Inflammatory macrophage treated with lipopolysaccharide for 1 hour (primary cell): Measurements from ENCODE around the gene DENND2A.
"Not testable (repeated sequence)": the region's sequence is repeated elsewhere in the genome, so short reads cannot be mapped to it uniquely, and the experiment has no call there.

Experiments used
- DNase-seq, 2 donors: peaks; one replicate each; pipeline ENCODE4 v3.0.0-alpha.2; 2020 to 2022

The DENND2A gene

DNA sequence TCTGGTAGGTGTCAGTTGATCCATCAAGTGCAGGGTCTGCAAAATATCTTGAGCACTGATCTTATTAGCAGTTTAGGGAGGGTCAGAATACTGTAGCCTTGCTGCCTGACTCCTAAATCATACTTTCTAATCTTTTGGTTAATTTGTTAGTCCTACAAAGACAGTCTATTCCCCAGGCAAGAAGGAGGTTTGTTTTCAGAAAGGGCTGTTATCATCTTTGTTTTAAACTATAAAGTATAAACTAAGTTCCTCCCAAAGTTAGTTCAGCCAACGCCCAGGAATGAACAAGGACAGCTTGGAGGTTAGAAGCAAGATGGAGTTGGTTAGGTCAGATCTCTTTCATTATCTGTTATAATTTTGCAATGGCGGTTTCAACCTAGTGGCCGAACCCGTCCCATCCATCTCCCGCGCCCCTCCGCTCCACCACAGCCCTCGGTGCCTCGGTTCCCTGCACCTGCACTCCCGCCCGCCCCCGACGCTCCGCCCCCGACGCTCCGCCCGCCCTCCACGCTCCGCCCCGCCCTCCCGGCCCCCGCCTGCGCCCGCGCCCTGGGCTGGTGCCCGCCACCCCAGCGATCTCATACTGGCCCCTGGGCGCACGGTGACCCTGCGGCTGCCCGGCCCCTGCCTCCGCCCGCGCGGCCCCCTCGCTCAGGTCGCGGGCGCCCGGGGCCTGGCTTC lies 31.9 kb upstream of the DENND2A start, which contains the start of gene ADCK2:
ADCK2 (plus strand) TSS at position 564 of the 681 bp plus-strand sequence. CDS start 386 bp downstream, outside the sequence.
- peak in 1 of 2 donors; percentile 33 for DNase-seq

DNA sequence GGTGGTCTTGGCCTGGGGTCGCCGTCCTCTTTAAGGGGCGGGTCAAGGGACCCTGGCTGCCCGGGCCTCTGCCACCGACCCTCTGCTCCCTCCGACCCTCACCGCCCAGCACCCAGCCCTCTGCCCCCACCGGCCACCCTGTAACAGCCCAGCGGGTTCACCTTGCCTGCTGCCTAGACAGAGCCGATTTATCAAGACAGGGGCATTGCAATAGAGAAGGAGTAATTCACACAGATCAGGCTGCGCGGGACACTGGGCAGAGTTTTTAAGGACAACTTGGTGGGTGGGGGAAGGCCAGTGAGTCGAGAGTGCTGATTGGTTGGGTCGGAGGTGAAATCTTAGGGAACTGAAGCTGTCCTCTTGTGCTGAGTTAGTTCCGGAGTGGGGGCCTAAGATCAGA lies 31.4 kb upstream of the DENND2A start:
- DNase-seq, result peak; percentile 50 to 82

DNA sequence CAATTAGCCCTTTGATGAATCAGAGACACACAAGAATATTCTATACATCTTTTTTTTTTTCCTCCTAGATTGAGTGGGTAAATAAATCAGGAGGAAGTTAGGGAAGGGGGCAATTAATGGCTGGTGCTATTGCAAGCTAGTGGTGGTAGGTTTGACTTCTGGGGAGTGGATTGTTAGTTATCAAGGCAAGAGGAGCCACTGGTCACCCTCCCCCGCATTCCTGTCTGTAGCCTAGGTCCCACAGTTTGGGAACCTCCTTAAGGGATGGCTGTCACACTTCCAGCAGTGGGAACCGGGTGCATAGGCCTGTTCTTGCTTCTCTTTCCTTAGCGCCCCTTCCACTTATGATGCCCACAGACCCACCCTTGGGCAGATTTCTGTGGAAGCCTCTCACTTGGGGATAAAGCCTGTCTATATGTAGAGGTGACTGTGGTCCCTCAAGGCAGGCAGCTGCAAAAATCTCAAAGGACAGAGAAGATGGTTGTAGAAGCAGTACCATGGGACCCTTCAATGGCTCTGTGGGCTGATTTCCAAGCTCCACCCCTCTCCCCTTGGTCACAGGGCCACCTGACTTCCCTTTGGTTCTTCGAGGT lies 29.8 kb upstream of the DENND2A start:
- no peak for DNase-seq

- not testable (repeated sequence) for DNase-seq
Observed at GRCh38 chr7:140669862-140670261, 29.2 kb upstream of the DENND2A start.

GRCh38 chr7:140669352-140669751 lies 28.7 kb upstream of the DENND2A start:
- no peak for DNase-seq

DNA sequence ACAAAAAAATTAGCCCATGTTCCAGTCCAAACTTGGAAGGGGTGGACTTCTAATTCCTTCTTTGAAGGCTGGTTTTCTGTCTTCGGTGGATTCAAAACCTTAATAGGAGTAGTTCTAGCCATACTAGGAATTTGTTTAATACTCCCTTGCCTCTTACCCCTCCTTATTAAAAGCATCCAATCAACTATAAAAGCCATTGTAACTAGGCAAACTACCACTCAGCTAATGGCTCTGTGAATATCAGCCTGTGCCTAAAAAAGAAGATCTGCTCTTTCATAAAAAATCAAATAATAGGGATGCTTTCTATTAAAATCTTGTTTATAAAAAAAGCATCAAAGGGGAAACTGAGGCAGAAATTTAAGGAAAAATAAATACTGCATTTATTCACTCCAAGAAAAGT lies 28.0 kb upstream of the DENND2A start:
- DNase-seq, result no peak

GRCh38 chr7:140667476-140667875 lies 26.9 kb upstream of the DENND2A start:
- DNase-seq, result no peak

- not testable (repeated sequence) for DNase-seq
Observed at GRCh38 chr7:140662938-140663337, 22.3 kb upstream of the DENND2A start.

DNA sequence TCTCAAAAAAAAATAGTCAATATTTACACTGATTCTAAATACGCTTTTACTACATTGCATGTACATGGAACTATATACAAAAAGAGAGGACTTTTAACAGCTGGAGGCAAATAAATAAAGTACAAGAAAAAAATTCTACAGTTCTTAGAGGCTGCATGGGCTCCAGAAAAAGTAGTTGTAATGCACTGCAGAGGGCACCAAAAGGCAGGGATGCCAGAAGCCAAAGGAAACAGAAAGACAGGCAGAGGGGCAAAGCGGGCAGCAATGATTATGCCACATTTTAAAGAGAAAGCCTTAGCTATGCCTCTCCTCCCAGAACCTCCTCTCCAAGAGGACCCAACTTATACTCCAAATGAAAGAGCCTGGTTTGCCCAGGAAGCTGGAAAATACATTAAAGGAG lies 20.5 kb upstream of the DENND2A start:
- DNase-seq, result no peak

- no peak for DNase-seq
Observed at GRCh38 chr7:140659856-140660255, 19.2 kb upstream of the DENND2A start.

DNA sequence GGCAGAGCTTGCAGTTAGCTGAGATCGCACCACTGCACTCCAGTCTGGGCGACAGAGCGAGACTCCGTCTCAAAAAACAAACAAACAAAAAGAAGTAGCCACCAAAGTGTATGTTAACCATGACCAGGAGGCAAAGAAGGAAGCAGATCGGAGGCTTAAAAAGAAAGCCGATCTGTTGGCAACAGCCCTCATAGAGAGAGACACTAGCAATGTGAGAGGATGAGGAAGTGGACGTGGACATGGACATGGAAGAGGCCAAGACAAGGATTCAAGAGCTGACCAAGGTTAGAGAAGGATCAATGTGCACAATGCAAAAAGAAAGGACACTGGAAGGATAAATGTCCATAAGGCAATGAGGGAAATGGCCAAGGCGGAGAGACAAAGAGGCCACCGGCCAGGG lies 17.3 kb upstream of the DENND2A start:
- DNase-seq, result no peak

DNA sequence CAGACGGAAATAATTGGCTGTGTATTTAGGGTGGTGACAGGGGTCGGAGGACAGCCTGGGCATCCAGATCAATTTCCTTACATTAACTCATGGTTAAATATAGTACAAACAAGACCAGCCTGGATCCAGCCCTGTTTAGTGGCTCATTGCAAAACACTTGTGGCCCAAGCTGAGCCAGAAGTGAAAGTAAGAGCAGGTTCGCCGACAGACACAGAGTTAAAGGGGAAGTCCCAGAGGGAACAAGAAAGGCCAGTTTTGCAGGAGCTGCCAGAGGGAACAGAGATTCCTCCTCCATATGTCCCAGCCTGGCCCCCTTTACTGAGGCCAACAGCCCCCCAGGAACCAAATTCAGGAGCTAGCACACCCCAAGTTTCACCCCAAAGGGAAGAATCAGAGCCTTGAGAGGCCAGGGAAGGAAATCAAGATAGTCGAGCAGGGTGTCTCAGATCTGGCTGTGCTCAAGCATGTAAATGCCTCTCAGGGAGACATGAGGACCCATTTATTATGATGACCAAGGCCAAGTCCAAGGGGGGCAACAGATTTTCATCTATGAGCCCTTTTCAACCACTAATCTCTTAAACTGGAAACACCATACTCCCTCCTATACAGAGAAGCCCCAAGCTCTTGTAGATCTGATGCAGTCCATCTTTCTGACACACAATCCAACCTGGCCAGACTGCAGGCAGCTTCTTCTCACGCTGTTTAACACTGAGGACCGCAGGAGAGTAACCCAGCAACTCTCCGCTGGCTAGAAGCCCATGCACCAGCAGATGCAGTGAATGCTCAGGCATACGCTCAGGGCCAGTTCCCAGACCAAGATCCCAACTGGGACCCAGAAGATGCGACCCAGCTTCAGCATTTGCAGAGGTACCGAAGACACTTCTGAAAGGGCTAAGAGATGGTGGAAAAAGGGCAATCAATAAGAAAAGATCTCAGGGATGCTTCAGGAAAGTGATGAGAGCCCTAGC lies 16.2 kb upstream of the DENND2A start:
- DNase-seq, result peak; percentile 88 to 89

DNA sequence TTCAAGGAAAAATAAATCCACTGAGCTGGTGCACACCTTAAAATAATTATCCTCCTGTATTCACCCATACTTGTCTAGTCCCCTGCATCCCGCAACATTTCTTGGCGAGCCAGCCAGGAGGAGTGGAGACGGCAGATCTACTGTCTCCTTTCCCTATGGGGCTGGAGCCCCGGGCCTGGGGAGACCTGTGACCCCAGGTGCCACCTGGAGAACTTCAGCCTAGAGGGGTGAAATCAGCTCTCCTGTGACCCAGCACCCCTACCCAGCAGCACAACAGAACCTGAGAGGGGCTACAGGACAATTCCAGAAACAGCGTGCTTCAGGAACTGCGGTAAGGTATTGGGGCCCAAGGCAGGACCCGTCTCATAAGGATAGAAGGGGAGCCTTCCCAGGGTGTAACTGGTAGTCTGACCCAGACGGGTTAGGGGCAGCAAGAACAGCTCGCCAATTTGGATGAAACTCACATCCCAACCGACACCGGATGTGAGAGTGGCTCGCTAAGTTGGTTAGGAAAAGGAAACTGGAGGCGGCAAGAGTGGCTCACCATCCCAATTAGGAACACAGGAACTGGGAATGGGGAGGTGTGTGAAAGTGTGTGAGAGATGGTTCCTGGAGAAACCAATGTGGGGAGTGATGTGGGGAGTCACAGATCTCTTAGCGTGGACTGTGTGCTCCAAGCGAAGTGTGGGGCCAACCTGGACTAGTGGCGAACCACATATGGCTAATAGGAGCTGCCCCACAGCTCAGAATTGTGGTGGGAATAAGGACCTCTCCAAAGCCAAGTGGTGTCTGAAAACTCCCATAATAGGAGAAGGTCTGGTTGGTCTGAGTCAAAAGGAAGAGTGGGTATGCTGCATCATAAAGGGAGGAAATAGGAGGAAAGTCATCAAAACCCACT lies 15.1 kb upstream of the DENND2A start:
- no peak for DNase-seq

DNA sequence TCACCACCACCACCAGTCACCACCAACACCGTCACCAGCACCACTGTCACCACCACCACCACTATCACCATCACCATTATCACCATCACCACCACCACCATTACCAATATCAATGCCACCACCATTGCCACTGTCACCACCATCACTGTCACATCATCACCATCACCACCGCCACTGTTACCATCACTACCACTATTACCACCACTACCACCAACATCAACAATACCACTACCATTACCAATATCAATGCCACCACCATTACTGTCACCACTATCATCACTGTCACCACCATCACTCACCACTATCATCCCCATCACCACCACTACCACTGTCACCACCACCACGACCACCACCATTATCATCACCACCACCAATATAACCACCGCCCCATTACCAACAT lies 14.0 kb upstream of the DENND2A start:
- no peak for DNase-seq

DNA sequence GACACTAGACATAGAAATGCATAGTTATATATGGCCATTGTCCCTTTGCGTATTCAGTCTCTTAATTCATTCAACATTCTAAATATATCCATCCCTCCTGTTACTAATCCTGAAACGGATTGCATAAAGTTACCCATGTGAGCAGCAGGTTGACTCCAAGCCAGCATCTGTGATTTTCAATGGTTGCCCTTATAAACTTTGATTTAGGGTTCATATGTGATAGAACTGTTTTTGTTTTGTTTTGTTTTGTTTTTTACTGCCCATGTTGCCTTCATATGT lies 13.4 kb upstream of the DENND2A start:
- DNase-seq, result no peak

- peak; percentile 42 to 78 for DNase-seq
Observed at GRCh38 chr7:140653319-140654108, 12.9 kb upstream of the DENND2A start.

DNA sequence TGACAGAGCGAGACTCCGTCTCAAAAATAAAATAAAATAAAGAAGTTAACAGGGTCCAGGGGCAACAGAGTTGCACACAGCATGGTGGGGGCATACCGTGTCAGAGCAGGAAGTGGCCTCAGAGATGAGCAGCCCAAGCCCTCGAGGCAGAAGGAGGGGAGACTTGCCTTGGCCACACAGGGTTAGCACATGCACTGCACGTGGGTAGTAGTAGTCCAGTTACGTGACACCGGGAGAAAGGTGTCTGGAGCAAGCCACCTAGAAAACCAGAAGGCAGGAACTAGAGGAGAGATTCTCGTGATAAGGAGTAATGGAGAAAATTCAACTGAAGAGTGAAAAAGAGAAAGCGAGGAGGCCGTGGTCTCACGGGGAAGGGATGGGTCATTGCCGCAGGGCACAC lies 9.8 kb upstream of the DENND2A start:
- no peak for DNase-seq

DNA sequence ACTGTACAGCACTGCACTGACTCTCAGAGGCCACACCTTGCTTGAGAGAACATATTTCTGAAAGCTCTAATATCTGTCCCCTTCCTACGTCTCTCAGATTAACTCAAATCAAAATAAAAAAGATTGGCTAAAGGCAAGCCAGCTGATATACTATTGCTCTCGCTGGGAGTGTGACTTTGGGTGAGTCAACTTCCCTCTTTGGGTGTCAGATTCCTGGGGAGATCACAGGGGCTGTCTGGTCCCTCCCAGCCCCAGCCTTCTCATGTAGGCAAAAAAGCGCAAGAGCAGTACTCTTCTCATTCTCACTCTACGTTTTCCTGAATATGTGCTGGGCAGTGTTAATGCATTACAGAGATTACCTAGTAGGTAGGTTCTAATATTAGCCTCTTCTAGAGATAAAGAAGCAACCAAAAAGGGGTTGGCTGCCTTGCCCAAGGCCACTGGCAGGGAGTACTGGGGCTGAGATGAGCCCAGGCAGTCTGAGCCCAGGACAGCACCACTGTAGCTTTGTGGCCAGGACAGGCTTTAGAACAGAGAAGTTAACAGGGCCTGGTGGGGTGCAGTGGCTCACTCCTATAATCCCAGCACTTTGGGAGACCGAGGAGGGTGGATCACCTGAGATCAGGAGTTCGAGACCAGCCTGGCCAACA lies 9.1 kb upstream of the DENND2A start:
- peak; percentile 54 to 65 for DNase-seq

DNA sequence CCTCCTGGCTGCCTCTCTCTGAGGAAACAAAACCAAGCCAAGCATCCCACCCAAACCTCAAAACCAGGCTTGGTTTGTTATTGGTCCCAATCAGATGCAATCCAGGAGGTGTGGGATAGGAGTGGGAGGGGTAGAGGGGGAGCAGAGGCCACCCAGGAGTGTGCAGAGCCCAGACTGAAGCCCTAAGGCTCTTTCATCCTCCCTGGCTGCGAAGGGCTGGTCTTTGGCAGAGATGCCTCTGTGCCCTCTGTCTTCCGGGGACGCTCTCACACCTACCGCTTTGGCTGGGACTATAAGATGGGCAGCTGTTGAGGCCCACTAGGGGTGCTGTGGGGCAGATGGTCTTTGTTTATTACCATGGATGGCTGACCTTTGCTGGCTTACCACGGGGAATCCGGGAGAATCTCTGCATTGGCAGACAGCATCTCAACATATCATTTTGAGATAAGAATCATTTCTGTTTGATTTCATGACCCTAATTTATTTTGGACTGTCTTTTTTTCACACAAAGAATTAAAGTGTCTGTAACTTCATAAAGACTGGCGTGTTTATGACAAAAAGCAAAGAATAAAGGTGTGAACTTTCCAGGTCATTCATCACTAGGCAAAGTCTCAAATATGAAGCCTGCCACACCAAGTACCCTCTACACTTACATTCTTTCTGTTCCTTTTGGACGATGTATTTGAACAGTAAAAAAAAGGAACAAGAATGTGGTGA lies 6.5 kb upstream of the DENND2A start:
- DNase-seq, result peak; percentile 28 to 56

- DNase-seq, result peak in 1 of 2 donors; percentile 46
Observed at GRCh38 chr7:140645166-140645900, 4.7 kb upstream of the DENND2A start.
